LNCAP (cell line): ENCODE data around the gene RNF212.

Experiments
- TF ChIP-seq, protein P1 (sequence below): fragments of 450-650 bp; IDR thresholded peaks from 2 replicates; pipeline ENCODE4 v1.5.1; 2017; ENCODE audit warnings: mild to moderate bottlenecking

The RNF212 gene

DNA sequence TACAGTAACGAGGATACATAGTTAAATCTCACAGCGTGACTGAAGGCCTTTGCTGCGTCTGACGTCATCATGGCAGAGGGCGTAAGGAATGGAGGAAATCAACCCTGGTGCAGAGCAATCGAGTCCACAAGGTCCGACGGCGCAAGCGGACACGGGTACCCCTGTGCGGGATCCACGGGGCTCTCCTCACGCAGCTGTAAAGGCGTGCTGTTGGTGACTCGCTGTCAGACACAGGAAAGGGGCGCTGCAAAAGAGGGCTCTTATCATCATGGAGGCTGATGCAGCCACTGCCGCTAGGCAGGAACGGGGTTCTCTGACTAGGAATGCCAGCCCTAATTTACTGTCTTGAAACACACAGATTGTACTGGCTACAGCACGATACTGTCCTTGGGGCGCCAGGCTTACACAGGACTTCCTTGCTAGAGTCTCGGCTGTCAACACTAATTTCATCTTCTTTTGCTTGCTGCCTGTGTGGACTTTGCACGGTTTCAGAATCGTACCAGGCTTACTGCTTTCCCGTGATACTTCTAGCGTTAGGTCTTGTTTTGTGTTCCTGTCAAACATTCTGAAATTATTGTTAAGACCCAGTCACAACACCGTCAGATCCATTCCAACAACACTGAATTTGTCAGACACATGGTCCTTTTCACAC, 13.6 kb downstream of the RNF212 start:
- TF ChIP-seq, protein P1, sequence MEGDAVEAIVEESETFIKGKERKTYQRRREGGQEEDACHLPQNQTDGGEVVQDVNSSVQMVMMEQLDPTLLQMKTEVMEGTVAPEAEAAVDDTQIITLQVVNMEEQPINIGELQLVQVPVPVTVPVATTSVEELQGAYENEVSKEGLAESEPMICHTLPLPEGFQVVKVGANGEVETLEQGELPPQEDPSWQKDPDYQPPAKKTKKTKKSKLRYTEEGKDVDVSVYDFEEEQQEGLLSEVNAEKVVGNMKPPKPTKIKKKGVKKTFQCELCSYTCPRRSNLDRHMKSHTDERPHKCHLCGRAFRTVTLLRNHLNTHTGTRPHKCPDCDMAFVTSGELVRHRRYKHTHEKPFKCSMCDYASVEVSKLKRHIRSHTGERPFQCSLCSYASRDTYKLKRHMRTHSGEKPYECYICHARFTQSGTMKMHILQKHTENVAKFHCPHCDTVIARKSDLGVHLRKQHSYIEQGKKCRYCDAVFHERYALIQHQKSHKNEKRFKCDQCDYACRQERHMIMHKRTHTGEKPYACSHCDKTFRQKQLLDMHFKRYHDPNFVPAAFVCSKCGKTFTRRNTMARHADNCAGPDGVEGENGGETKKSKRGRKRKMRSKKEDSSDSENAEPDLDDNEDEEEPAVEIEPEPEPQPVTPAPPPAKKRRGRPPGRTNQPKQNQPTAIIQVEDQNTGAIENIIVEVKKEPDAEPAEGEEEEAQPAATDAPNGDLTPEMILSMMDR = no peak

DNA sequence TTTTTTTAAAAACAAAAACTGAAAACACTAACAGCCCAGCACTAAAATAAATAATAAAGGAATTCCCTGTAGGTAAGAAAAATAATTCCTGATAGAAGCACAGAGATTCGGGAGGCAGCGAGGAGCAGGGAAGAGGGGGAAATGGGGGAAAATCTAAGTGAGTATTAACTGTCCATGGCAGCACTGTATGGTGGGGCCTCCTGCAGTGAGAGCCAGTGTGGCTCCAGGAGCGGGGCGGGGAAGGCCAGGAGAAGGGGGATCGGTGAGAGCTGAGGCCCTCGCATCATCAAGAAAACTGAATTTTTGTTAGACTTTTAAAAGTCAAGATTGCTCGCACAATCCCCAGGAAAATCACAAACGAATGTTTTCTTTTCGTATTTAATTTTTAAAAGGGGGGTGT, 14.1 kb downstream of the RNF212 start:
- TF ChIP-seq, protein P1 = no peak

DNA sequence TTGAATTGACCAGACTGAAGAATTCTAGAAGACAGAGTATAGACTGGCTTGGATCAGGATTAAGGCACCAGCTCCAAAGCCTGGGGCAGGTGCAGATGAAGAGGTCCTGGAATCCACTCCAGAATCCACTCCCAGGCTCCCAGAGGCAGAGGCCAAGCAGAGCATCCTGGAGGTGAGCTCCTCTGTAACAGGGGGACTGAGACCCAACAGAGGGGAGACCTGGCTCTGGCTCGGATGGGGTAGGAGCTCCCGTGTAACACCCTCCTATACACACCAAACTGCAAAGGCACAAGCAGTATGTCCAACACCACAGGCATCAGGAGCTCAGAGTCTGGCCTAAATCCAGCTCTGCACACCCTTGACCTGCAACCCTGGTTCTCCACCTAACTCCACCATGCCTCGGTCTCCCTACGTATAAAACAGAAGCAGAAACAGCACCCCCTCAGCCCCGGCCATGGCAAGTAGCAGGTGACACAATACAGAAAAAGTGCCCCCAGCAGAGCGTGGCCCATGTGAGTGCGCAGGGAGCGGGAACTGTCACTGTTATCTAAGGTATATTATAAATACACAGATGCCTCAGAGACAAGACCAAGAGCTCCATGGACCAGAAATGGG, 14.9 kb downstream of the RNF212 start:
- TF ChIP-seq, protein P1 = no peak

DNA sequence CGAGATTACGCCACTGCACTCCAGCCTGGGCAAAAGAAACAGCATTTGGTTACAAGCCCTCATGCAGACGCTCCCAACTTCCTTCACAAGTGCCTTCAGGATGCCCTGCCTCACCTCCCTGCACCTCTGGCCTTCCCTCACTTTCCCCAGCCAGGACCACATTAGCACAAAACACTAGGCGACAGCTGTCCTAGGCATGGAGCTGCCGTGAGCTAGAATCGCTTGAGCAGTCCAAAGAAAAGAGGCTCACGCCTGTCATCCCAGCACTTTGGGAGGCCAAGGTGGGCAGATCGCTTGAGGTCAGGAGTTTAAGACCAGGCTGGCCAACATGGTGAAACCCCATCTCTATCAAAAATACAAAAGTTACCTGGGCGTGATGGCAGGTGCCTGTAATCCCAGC, 15.8 kb downstream of the RNF212 start:
- TF ChIP-seq, protein P1 = no peak

DNA sequence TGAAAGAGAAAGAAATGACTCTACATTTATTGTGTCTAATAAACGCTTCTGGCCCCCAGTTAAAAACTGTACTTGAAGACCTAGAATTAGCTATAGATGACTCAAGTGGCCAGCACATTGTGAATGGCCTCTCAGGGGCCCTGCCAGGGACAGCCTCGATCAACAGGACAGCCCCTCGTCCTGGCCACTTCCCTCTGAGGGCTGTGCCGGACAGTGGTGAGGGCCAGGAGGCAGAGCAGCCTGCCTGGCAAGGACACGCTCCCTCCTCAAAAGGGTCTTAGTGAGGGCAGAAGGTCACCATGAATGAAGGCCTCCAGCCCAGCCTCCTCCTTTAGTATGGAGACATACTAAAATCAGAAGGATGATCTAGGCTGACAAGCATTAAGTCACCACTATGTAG, 16.5 kb downstream of the RNF212 start:
- TF ChIP-seq, protein P1 = no peak

DNA sequence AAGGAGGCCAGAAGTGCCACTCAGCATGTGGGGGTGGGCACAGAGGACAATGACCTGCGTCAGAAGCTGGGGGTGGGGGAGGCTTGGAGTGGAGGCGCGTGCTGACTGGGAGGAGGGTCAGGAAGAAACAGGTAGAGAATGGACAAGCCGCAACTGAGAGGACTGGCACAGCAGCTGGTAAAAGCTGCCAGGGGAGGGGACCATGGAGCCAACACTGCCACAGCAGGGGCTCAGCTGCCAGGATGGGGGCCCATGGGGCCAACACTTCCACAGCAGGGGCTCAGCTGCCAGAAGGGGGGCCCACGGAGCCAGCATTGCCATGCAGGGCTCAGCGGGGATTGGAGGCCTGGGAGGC, 19.1 kb downstream of the RNF212 start:
- TF ChIP-seq, protein P1 = no peak

DNA sequence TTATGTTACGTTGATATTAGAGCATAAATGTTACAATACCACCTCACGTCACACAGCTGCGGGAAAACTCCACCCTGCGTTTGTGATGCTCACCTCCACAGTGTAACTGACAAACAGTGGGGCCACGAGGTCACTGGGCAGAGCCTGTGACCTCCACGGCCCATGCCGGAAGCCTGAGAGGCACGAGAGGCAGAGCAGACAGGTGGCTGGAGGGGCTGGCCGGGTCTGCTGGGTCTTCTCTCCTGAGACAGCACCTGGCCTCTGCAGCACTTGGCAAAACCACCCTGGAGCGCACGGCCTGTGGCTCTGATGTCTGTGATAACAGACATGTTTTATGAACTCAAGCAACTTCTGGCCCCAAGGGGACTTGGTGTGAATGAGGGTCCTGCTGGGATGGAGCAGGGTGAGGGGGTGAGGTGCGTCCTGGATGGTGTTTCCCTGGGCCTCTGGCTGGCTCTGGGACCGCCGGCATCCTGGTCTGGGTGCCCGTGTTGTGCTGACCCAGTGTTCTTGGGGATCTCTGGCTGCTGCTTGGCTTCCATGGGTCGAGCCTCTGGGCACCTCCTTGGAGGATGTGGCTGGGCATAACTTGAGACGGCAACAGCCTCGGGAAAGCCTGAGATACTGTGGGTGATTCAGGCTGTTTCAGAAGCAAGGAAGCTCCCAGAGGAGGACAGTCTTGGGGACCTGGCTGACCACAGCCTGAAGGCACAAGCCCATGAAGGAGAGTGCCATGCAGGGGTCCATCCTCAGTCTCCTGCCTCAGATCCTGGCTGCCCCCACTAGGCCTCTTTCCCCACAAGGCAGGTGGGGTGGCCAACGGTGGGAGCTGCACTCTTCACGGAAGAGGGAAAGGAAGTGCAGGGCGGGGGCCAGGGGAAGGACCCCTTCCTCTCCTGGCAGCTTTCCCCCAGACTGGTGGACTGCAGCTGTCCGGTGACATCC, 19.7 kb downstream of the RNF212 start:
- TF ChIP-seq, protein P1 = no peak
